K562 (cell line): ENCODE measurements around the gene KCTD7. TPM values are rescaled to one million over a fixed set of nuclear protein-coding genes. Genes with fewer than 3 reads are reported as not detected.

Experiments
- CHD2 ChIP-seq: IDR thresholded peaks from 2 replicates; pipeline ENCODE4 v1.6.1; 2011; ENCODE audit warnings: low read depth, low read length
- CREB1 ChIP-seq, 2 experiments: sonication (generic) in 1 of 2; formaldehyde crosslinking in 1 of 2; IDR thresholded peaks; 2 replicates each; pipeline versions ENCODE4 v1.6.1 to v1.8.0; 2012 to 2022; ENCODE audit warnings: inconsistent platforms in 1 of 2, mild to moderate bottlenecking in 1 of 2, missing genetic modification reagents in 1 of 2, moderate library complexity in 1 of 2
- HEY1 ChIP-seq: fragments of 250-450 bp; sonication (Bioruptor Pico); IDR thresholded peaks from 2 replicates; pipeline ENCODE4 v1.5.0; 2020; ENCODE audit warnings: mild to moderate bottlenecking, moderate library complexity, borderline replicate concordance
- MBD2 ChIP-seq: sonication (generic); IDR thresholded peaks from 2 replicates; pipeline ENCODE4 v1.6.1; 2016; ENCODE audit warnings: low read depth, borderline replicate concordance
- TBL1XR1 ChIP-seq, 2 experiments: IDR thresholded peaks; 2 replicates each; pipeline ENCODE4 v1.6.1; 2012; ENCODE audit warnings: improper control_type of control experiment in 2 of 2, low read length in 2 of 2, mild to moderate bottlenecking in 1 of 2
- ZKSCAN3 ChIP-seq: fragments of 250-450 bp; sonication (Bioruptor Pico); IDR thresholded peaks from 2 replicates; pipeline ENCODE4 v1.4.0; 2020
- ZNF518B ChIP-seq: fragments of 250-450 bp; sonication (Bioruptor Pico); IDR thresholded peaks from 2 replicates; pipeline ENCODE4 v1.5.0; 2021; ENCODE audit warnings: mild to moderate bottlenecking, moderate library complexity
- ZNF830 ChIP-seq: fragments of 250-450 bp; sonication (Bioruptor Pico); IDR thresholded peaks from 2 replicates; pipeline ENCODE4 v1.5.0; 2021; ENCODE audit warnings: mild to moderate bottlenecking
- polyA plus RNA-seq, 8 experiments: library from polyadenylated mRNA; depleted of rRNA in 4 of 8; stranded (reverse) in 5 of 8; unstranded in 3 of 8; fragments of >200 nt; fragmentation: Nextera tagmentation in 2 of 8; fragmentation: Illumina TruSeq in 1 of 8; extraction: Ambion mirVana in 2 of 8; extraction: Trizol in 1 of 8; gene quantifications; 2 replicates each; pipeline versions ENCODE4 v1.2.1 to v1.2.3, GENCODE V29; 2011 to 2014; ENCODE audit warnings: inconsistent platforms in 1 of 8, missing spikeins in 1 of 8
- total RNA-seq, 7 experiments: library from RNA; depleted of rRNA in 6 of 7; stranded (reverse); fragments of >200 nt in 6 of 7; fragmentation: Illumina TruSeq in 2 of 7; extraction: Trizol in 2 of 7; gene quantifications; 2 replicates each; pipeline versions ENCODE4 v1.2.1 to v1.2.3, GENCODE V29; 2011 to 2021; ENCODE audit warnings: low replicate concordance in 1 of 7
- TF ChIP-seq, protein P1 (sequence below): fragments of 250-450 bp; sonication (Bioruptor Pico); IDR thresholded peaks from 2 replicates; pipeline ENCODE4 v1.4.0; 2020
- TF ChIP-seq, protein P2 (sequence below): sonication (generic); formaldehyde crosslinking; IDR thresholded peaks from 2 replicates; pipeline ENCODE4 v1.8.1; 2023; ENCODE audit warnings: mild to moderate bottlenecking, missing genetic modification reagents, moderate library complexity

The KCTD7 gene
- total and polyA plus RNA-seq, 9 of the 15 experiments (the other 6 are each of a cell fraction or from before 2014, with no cell fraction given) = 1.5 to 26.0 (median 9.0) TPM

DNA sequence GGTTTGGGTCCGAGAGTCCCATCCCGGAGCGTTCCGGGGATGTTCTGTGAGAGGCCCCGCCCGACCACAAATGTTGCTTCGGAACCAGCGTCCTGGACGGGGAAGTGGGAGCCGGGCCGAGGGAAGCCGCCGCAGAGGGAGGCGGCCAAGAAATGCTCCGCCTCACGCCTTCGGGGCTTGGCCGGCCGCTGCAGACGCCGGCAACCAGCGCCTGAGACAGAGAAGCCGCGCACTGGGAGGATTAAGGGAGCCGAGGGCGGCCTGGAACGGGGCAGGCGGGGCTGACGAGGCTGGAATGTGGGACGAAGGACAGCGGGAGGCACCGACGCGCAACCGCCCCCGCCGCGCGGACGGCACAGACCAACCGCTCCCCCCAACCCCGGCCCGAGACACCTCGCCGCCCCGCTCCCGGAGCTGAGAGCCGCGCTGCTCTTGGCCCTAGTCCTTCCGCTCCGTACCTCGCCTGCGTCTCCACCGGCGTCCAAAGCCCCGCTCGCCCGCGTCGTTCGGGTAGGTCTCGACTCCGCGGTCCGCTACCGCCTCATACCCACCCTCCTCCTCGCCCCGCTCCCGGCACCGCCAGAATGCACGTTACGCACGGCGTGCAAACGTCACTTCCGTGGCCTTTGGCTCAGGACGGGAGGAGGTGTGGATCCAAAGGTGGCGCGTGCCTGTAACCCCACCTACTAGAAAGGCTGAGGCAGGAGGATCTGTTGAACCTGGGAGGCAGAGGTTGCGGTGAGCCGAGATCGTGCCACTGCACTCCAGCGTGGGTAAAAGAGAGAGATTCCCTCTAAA is 36.7 kb upstream of the KCTD7 start (continued):
- TF ChIP-seq, protein P1, sequence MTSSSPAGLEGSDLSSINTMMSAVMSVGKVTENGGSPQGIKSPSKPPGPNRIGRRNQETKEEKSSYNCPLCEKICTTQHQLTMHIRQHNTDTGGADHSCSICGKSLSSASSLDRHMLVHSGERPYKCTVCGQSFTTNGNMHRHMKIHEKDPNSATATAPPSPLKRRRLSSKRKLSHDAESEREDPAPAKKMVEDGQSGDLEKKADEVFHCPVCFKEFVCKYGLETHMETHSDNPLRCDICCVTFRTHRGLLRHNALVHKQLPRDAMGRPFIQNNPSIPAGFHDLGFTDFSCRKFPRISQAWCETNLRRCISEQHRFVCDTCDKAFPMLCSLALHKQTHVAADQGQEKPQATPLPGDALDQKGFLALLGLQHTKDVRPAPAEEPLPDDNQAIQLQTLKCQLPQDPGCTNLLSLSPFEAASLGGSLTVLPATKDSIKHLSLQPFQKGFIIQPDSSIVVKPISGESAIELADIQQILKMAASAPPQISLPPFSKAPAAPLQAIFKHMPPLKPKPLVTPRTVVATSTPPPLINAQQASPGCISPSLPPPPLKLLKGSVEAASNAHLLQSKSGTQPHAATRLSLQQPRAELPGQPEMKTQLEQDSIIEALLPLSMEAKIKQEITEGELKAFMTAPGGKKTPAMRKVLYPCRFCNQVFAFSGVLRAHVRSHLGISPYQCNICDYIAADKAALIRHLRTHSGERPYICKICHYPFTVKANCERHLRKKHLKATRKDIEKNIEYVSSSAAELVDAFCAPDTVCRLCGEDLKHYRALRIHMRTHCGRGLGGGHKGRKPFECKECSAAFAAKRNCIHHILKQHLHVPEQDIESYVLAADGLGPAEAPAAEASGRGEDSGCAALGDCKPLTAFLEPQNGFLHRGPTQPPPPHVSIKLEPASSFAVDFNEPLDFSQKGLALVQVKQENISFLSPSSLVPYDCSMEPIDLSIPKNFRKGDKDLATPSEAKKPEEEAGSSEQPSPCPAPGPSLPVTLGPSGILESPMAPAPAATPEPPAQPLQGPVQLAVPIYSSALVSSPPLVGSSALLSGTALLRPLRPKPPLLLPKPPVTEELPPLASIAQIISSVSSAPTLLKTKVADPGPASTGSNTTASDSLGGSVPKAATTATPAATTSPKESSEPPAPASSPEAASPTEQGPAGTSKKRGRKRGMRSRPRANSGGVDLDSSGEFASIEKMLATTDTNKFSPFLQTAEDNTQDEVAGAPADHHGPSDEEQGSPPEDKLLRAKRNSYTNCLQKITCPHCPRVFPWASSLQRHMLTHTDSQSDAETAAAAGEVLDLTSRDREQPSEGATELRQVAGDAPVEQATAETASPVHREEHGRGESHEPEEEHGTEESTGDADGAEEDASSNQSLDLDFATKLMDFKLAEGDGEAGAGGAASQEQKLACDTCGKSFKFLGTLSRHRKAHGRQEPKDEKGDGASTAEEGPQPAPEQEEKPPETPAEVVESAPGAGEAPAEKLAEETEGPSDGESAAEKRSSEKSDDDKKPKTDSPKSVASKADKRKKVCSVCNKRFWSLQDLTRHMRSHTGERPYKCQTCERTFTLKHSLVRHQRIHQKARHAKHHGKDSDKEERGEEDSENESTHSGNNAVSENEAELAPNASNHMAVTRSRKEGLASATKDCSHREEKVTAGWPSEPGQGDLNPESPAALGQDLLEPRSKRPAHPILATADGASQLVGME (CRISPR knock-in tag) = no peak
- TF ChIP-seq CHD2 (no peak), HEY1 (CRISPR knock-in tag) (no peak), ZNF830 (CRISPR knock-in tag) (peak; percentile 28; the same call in 1 of the 2 replicates), MBD2 (peak; percentile 85; the same call in 1 of the 2 replicates), ZNF518B (CRISPR knock-in tag) (no peak), CREB1 (IDR thresholded peaks at IDR 0.05) (peak; percentile 93), CREB1 (CRISPR knock-in tag; IDR thresholded peaks at IDR 0.05) (peak; percentile 95), ZKSCAN3 (CRISPR knock-in tag) (no peak), TBL1XR1 (IDR thresholded peaks at IDR 0.05; ENCODE audit: low read length in 2 of 2) (no peak)
- TF ChIP-seq, protein P2, sequence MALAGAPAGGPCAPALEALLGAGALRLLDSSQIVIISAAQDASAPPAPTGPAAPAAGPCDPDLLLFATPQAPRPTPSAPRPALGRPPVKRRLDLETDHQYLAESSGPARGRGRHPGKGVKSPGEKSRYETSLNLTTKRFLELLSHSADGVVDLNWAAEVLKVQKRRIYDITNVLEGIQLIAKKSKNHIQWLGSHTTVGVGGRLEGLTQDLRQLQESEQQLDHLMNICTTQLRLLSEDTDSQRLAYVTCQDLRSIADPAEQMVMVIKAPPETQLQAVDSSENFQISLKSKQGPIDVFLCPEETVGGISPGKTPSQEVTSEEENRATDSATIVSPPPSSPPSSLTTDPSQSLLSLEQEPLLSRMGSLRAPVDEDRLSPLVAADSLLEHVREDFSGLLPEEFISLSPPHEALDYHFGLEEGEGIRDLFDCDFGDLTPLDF = no peak; the same call in 1 of the 2 replicates
